GM19438 (cell line): Measurements from ENCODE around the gene C7.
"Not testable (repeated sequence)": the region's sequence is repeated elsewhere in the genome, so short reads cannot be mapped to it uniquely, and the experiment has no call there.

Experiments used
- ATAC-seq: cut with Tn5 transposase; IDR thresholded peaks from one replicate; pipeline ENCODE4 v1.9.1; 2021; ENCODE audit warnings: low read depth; ENCODE audit not compliant: unreplicated experiment

The C7 gene

DNA sequence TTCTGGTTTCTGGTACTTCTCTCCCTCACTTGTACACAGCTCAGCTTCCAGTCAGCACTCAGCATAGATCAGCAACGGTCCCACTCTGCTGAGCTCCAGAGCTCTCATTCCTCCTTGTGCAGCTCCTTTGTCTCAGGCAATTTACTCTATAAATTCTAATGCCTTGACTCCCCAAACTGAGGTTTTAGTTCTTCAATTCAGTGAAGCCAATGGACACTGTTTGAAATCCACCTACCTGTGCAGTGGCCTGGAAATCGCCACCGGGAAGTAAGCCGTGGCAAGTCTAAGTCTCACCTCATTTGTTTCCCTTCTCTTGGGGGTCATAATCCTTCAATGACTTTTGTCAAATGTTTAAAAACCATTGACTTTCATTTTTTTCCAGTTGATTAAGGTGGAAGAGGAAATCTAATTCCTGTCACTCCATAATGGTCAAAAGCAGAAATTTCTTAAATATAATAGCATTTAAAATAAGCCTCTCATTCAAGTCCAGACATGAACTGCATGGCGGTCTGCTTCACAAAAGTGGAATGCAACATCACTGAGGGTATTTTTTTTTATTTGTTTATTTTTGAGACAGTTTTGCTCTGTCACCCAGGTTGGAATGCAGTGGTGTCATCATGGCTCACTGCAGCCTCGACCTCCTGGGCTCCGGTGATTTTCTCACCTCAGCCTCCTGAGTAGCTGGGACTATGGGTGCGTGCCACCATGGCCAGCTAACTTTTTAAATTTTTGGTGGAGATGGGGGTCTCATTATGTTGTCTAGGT lies 79.6 kb downstream of the C7 start:
- no peak for ATAC-seq

DNA sequence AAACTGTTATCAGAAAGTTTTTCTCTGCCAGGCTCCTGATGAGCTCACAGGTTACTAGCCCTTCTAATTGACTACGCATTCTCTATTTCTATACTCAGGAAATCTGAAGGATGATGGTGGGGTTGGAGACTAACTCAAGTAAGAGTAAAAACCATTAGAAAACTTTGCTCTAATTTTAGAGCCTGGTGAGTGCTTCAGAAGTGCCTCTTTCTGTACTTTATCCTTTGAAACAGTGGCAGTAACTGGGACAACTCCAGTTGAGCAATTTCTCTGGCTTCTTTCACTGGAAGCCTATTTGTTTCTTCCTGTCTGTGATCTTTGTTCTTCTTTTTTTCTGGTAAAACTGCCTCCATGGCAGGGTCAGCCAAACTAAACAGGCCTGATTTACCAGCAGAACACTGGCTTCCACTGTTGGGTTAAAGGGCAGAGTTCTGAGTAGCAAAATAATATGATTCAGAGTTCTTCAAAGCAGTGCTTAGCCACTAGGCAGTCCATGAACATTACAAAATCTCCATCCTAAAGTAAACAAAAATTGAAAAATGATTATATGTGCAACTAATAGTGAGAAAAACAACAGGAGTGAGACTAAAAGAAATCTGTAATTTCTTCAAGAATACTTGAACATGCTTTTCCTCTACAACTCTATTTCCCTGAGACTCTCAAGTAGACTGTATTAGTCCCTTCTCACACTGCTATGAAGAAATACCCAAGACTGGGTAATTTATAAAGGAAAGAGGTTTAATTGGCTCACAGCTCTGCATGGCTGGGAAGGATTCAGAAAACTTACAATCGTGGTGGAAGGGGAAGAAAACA lies 82.1 kb downstream of the C7 start:
- ATAC-seq: no peak

DNA sequence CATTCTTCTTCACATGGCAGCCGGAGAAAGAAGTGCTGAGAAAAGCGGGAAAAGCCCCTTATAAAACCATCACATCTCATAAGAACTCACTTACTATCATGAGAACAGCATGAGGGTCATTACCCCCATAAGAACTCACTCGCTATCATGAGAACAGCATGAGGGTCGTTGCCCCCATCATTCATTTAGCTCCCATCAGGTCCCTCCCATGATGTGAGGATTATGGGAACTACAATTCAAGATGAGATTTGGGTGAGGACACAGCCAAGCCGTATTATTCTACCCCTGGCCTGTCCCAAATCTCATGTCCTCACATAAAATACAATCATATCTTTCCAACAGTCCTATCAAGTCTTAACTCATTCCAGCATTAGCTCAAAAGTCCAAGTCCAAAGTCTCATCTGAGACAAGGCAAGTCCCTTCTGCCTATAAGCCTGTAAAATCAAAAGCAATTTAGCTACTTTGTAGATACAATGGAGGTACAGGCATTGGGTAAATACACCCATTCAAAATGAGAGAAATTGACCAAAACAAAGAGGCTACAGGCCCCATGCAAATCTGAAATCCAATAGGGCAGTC lies 82.8 kb downstream of the C7 start:
- no peak for ATAC-seq

DNA sequence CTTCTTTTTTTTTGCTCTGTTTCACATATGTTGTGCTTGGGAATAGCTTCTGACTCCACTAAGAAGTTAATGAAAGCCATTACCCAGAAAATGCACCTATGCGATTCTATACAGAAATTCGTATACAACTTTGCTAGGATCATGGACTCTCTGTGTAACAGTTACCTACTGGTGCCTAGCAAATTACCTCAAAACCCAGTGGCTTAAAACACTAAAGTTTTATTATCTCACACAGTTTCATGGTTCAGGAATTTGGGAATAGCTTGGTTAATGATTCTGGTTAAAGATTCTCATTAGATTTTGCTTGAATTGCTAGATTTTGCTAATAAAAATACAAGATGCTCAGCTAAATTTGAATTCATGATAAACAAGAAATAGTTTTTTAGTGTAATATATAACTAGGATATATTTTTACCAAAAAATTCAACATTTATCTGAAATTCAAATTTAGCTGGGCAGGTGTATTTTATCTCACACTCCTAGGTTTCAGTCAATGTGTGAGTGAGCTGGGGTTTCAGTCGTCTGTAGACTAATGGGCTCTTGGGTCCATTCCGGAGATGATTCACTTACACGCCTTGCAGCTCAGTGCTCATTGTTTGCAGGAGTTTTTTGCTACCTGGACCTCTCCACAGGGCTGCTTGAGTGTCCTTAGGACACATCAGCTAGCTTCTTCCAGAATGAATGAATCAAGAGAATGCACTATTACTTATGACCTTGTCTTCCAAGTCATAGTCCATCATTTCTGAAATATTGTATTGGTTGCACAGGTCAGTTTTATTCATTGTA lies 86.7 kb downstream of the C7 start:
- no peak for ATAC-seq

DNA sequence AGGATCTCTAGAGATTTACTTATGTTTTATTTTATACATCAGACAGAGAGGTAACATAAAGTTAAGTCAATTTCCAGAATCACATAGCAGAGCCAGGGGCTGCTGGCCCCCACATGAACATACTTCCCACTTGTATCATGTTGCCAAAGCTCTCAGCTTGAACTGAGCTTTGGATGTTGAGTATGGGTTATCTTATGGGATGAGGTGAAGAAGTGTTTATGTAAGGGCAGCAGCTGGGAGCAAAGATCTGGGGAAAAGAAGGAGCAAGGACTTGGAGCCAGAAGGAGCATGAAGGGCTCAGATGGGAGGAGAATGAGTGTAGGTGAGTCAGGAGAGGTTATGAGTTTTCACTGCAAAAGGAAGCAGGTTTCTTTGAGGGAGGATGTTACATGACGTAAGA lies 89.8 kb downstream of the C7 start:
- ATAC-seq: no peak

DNA sequence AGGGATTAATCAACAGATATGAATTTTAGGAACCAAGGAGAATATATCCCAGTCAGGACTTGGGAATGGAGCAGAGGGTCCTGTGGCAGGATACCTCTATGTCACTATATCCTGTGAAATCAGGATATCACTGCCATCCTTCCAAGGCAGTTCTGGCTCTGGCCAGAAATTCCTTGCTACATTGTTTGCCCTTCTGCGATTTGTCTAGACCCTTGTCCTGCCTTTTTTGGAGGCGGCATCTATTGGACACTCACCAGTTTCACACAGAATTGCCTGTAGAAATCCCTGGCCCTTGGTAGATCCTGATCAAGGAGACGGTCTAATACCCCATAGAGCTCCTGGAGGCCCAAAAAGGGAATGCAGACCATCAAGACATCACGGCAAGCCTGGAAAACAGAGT lies 90.7 kb downstream of the C7 start:
- ATAC-seq: no peak

DNA sequence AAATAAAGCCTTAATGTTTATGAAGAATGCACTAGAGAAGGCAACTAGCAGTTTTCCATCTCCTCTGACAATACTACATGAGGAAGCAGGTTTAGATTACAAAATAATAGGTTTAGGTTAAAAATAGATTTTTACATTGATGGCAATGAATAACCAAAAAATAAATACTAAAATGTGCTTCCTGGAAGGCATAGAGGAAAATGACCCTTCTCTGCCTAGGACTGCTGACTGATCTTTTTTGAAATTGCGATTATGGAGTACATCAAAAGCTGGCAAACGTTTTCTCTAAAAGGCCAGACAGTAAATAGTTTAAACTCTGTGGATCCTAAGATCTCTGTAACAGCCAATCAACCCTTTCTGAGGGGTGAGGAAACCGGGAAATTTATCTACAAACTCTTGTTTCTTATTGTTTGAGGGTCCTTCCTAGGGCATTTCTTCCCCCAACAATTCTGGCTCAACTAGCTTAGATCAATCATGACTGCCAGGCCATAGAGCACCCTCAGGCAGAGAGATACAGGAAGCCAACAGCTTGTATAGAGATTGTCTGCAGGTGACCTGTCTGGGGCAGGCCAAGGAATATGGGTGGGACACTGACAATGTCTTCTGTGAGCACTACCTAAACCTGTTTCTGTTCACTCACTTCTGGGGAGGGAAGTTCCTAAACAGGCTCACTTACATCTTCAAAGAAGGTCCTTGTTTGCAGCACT lies 94.5 kb downstream of the C7 start:
- no peak for ATAC-seq

DNA sequence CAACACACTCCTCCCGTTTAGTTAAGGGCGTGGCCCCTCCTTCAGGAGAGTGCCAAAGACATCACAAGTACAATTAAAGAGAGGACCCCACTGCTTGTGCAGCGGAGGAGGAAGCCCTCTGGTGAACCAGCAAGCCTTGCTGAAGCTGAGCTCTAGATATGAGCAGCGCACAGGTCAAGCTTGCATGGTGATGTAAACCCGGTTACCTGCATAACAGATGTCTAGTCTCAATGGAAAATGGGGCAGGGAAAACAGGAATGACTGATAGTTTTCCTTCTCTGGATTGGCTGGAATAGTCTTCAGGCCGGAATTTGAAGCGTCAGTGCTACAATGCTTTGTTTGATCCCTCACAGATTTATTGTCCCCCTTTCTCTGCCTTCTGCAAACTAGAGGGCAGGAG lies 95.6 kb downstream of the C7 start:
- ATAC-seq: no peak

DNA sequence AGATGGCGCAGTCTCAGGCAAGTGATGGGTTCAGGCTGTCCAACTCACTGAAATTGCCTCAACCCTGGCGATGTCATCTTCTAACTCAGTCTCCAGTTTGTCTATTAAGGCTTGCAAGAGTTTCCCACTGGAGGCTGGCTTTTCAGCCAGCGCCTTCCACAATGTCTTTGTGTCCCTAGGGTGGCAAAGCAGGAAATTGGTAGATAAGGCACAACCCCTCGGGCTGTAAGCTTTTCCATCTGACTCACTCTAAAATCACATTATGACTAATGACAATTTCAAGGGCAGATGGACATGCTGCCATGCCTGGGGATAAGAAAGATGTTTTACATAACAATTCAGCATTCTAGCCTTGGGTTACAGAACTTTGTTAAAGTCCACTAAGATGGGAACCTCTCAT lies 99.9 kb downstream of the C7 start:
- no peak for ATAC-seq

DNA sequence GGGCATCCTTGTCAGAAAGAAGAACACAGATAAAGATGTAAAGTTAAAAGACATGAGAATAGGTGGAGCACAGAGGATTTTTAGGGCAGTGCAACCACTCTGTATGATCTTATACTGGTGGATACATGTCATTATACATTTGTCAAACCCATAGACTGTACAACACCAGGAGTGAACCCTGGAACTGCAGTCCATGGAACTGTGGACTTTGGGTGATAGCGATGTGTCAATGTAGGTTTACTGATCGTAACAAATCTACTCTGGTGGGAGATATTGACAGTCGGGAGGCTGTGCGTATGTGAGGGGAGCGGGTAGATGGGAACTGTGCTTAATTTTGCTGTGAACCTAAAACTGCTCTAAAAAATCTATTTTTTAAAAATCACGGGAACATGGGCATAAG lies 101.3 kb downstream of the C7 start:
- no peak for ATAC-seq

DNA sequence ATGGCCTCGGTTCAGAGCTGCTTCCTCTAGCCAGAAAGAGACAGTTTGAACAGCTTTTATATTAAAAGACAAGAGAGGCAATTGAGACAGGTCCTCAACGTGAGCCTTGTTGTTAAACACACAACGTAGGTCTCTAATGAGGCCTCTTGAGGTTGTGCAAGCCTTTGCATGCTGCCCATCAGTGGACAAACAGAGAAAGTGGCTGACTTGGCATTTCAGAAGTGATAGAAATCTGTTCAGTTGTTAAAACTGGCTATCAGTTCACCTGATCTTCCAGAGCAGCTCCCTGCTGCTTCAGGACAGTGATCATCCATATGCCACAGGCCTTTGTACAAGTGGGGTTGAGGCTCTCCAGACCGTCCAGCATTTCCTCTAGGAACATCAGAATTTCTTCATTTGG lies 103.0 kb downstream of the C7 start:
- ATAC-seq: no peak

DNA sequence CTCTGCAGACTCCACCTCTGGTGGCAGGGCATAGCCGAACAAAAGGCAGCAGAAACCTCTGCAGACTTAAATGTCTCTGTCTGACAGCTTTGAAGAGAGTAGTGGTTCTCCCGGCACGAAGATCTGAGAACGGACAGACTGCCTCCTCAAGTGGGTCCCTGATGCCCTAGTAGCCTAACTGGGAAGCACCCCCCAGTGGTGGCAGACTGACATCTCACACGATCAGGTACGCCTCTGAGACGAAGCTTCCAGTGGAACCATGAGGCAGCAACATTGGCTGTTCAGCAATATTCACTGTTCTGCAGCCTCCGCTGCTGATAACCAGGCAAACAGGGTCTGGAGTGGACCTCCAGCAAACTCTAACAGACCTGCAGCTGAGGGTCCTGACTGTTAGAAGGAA lies 113.3 kb downstream of the C7 start:
- not testable (repeated sequence) for ATAC-seq
